ES-I3 (cell line): Measurements from ENCODE around the gene LTC4S.

Source experiments
- H3K36me3 ChIP-seq: 2 replicates; pipeline ENCODE4 v1.6.1; 2013; ENCODE audit warnings: mild to moderate bottlenecking, low read length, control low read depth, moderate library complexity; ENCODE audit not compliant: insufficient read depth
- H3K4me1 ChIP-seq: 2 replicates; pipeline ENCODE4 v1.6.1; 2013; ENCODE audit warnings: mild to moderate bottlenecking, control low read depth, low read length; ENCODE audit not compliant: insufficient read depth
- H3K9ac ChIP-seq: 2 replicates; pipeline ENCODE4 v1.6.1; 2013; ENCODE audit warnings: low read depth, mild to moderate bottlenecking, low read length, moderate library complexity
- H3K9me3 ChIP-seq: 2 replicates; pipeline ENCODE4 v1.6.1; 2013; ENCODE audit warnings: mild to moderate bottlenecking, low read length, moderate library complexity; ENCODE audit not compliant: control insufficient read depth, insufficient read depth

LTC4S gene

DNA sequence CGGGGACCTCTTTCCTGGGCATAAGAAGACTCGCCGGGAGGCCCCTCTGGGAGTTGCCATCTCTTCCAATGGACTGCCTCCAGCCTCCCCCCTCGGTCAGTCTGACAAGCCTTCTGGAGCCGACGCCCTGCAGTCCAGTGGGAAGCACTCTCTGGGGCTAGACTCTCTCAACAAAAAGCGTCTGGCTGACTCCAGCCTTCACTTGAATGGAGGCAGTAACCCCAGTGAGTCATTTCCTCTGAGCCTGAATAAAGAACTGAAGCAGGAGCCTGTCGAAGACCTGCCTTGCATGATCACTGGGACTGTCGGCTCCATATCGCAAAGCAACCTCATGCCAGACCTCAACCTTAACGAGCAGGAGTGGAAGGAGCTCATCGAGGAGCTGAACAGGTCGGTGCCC, 28.4 kb upstream of the LTC4S start:
- Histone ChIP-seq H3K9ac (no peak overlapping the region), H3K4me1 (peaks cover 42% of the 10 kb centered on the region), H3K36me3 (peaks cover 7% of the 10 kb centered on the region), H3K9me3 (no peaks in the 10 kb centered on the region)

DNA sequence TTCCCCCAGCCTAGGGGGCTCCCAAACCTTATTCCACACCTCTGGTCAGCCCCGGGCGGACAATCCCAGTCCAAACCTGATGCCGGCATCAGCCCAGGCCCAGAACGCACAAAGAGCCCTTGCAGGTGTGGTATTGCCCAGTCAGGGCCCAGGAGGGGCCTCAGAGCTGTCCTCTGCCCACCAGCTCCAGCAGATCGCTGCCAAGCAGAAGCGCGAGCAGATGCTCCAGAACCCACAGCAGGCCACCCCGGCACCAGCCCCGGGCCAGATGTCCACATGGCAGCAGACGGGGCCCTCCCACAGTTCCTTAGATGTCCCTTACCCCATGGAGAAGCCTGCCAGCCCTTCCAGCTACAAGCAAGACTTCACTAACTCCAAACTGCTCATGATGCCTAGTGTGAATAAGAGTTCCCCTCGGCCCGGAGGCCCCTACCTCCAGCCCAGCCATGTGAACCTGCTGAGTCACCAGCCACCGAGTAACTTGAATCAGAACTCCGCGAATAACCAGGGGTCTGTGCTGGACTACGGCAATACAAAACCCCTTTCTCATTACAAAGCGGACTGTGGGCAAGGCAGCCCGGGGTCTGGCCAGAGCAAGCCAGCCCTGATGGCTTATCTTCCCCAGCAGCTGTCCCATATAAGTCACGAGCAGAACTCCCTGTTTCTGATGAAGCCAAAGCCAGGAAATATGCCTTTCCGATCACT, 27.6 kb upstream of the LTC4S start:
- Histone ChIP-seq H3K4me1 (peaks cover 42% of the 10 kb centered on the region), H3K9me3 (no peaks in the 10 kb centered on the region), H3K9ac (no peak overlapping the region), H3K36me3 (peaks cover 9% of the 10 kb centered on the region)

DNA sequence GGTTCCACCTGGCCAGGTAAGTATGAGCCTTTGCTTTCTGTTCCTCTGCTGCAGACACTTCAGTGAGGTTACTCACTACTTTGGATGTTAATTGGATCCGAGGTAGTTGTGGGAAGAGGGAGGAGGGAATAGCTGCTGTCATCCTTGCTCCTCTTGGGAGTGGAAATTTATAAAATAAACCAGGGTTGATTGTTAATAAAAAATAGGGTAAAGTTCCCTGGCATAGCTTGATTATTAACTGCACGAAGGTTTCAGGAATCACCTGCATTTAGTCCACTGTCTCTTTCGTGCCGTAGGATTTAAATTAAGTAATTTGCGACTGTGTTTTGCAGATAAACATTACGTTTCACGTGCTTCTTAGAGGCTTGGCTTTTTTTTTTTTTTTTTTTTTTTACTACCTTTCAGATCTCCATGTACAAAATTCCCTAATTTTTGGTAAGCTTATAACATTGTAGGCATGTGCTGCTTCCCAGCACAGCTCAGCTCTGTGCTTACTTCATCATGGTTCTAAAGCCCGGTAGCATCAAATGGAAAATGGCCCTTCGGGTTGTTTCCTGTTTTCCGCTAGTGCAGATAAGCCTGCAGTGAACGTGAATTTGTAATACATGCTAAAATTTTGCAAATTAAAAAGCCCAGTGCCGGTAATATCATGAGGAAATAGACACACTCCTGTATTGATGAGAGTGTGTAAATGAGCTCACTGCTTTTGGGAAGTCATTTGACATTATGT, 26.9 kb upstream of the LTC4S start:
- Histone ChIP-seq H3K4me1 (peaks cover 39% of the 10 kb centered on the region), H3K9ac (no peak overlapping the region), H3K36me3 (peaks cover 14% of the 10 kb centered on the region), H3K9me3 (no peaks in the 10 kb centered on the region)

DNA sequence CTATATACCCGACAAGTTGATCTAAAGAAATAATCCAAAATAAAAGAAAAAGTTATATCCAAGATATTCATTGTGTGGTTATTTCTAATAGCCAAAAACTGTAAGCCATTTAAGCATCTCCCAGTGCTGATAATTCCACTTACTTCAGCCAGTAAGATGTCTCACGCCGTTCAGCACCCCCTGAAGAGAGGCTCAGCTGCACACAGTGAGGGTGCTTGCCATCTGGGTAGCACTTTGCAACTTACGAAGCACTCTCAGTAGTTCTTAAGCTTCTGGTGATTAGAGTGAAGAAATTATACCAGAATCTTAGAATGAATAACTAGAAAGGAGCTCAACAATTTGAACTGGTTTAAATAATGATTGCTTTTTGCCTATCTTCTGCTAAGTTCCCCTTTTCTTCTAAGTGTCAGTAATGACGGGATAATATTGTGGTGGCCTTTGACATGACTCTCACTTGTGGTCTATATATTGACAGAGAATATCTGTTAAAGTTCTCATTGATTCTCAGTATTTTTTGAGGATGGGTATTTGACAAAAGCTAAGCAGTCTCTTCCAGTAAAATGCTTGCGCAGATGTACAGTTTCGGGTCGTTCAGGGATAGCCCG, 26.2 kb upstream of the LTC4S start:
- Histone ChIP-seq H3K4me1 (peaks cover 32% of the 10 kb centered on the region), H3K9me3 (no peaks in the 10 kb centered on the region), H3K9ac (no peak overlapping the region), H3K36me3 (peaks cover 15% of the 10 kb centered on the region)

DNA sequence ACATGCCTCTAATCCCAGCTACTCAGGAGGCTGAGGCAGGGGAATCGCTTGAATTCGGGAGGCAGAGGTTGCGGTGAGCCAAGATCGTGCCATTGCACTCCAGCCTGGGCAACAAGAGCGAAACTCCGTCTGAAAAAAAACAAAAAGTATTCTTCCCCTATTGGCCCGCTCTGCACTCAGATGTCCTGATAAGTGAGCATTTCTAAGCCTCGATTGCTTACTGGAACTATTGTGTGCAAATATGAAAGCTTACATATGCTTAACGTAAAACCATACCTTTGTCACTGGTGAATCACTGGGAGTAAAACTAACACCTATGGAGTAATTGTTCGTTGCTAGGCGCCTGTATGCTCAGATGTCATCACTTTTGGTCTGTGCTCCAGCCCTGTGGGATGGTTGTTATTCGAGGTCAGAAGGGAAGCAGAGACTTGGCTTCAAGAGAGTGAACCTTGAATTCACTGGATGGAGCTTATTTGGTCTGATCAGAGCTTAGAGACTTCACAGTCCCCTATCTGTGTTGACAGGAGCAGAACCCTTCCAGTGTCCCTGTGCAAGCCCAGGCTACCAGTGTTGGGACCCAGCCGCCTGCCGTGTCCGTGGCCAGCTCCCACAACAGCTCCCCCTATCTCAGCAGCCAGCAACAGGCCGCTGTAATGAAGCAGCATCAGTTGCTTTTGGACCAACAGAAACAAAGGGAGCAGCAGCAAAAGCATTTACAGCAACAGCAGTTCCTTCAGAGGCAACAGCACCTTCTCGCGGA, 25.3 kb upstream of the LTC4S start:
- Histone ChIP-seq H3K36me3 (peaks cover 15% of the 10 kb centered on the region), H3K4me1 (peaks cover 25% of the 10 kb centered on the region), H3K9me3 (no peaks in the 10 kb centered on the region), H3K9ac (no peak overlapping the region)

DNA sequence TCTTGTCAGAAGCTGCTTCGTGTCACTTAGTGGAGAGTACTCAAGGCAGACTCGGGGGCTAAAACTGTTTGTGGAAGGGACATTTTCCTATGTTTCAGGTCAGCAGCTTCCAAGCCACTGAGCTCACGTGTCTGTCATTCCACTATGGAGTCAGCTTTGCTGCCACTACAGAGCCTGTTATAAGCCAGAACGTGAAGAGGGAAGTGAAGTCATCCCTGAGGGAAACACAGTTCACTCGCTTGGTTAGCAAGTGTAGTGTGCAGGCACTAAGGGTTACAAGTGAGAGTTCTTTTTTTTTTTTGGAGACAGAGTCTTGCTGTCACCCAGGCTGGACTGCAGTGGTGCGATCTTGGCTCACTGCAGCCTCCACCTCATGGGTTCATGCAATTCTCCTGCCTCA, 24.5 kb upstream of the LTC4S start:
- Histone ChIP-seq H3K4me1 (peaks cover 19% of the 10 kb centered on the region), H3K9me3 (no peaks in the 10 kb centered on the region), H3K36me3 (peaks cover 15% of the 10 kb centered on the region), H3K9ac (no peak overlapping the region)

DNA sequence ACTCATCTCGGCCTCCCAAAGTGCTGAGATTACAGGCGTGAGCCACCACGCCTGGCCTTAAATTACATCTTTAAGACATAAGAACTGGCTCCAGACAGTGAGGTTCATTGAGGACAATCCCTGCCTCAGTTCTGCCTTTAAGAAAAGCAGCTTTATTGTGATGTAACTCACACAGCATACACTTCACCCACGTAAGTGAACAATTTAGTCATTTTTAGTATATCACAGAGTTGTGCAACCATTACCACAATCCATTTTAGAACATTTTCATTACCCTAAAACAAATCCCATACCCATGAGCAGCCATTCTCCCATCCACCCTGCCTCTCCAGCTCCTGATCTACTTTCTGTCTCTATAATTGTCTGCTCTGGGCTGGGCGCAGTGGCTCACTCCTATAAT, 24.0 kb upstream of the LTC4S start:
- H3K9me3 ChIP-seq: no peaks in the 10 kb centered on the region
- peaks cover 15% of the 10 kb centered on the region for H3K36me3 ChIP-seq
- H3K4me1 ChIP-seq: peaks cover 19% of the 10 kb centered on the region
- no peak overlapping the region for H3K9ac ChIP-seq

DNA sequence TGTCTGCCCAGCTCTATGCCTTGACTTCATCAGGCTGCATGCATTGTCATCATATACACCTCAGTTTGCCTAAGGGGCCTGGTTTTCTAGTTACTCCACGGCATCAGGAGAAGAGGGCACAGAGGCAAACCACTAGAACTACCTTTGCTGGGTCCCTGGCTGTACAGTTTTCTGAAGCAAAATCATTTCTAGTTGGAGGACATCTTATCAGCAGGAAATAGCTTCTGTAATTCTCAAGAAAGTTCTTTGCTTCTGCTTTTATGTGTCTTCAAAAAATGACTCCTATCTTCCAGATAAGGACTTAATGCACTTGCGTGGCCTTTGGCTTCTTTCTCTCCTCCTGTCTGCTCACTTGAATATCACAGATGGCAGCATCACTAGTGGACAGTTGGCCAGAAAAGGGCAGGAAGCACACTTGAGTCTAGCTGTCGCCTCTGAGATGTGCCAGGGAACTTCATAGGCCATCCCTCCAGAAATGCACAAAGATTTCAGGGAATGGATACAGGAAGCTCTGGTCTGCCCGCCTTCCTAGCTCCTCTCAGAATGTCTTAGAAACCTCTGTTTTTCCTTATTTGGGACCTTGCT, 22.4 kb upstream of the LTC4S start:
- no peaks in the 10 kb centered on the region for H3K9me3 ChIP-seq
- H3K36me3 ChIP-seq: peaks cover 24% of the 10 kb centered on the region
- H3K9ac ChIP-seq: no peak overlapping the region
- H3K4me1 ChIP-seq: peaks cover 3% of the 10 kb centered on the region; the same call in 1 of the 2 replicates

DNA sequence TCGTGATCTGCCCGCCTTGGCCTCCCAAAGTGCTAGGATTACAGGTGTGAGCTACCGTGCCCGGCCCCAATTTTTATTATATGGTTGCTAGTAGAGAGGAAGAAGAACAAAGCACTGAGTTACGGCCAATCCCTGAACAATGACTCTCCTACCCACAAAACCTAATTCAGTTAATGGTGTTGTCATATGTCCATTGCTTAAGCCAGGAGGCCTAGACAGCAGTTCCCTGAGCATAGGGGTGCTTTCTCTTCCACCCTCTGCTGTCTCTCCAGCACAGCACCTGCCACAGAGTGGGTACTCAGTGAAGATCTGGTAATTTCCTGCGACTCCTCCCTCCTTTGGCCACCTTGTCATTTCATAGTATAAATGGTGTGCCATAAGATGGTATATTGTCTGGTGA, 21.4 kb upstream of the LTC4S start:
- H3K36me3 ChIP-seq: peaks cover 24% of the 10 kb centered on the region
- no peak overlapping the region for H3K9ac ChIP-seq
- no peaks in the 10 kb centered on the region for H3K4me1 ChIP-seq
- no peaks in the 10 kb centered on the region for H3K9me3 ChIP-seq

DNA sequence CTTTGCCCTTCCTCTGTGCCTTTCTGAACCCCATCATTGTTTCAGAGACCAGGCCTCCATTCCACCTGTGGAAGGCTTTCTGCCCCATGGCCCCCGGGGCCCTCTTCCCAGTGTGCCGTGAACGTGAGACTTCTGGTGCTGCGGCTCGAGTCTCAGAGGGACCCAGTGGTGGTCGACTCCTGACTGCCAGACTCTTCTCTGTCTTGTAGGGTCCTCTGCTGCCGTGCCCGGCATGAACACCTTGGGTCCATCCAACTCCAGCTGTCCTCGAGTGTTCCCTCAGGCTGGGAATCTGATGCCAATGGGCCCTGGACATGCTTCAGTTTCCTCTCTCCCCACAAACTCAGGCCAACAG, 20.1 kb upstream of the LTC4S start:
- peaks cover 24% of the 10 kb centered on the region for H3K36me3 ChIP-seq
- no peak overlapping the region for H3K9ac ChIP-seq
- no peaks in the 10 kb centered on the region for H3K9me3 ChIP-seq
- H3K4me1 ChIP-seq: no peaks in the 10 kb centered on the region

DNA sequence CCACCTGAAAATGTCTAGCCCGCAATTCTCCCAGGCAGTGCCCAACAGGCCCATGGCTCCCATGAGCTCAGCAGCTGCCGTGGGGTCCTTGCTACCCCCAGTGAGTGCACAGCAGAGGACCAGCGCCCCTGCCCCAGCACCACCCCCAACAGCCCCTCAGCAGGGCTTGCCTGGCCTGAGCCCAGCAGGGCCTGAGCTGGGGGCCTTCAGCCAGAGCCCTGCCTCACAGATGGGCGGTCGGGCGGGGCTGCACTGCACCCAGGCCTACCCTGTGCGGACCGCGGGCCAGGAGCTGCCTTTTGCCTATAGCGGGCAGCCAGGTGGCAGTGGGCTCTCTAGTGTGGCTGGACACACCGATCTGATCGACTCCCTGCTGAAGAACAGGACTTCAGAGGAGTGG, 19.3 kb upstream of the LTC4S start:
- H3K4me1 ChIP-seq: no peaks in the 10 kb centered on the region
- peaks cover 20% of the 10 kb centered on the region for H3K36me3 ChIP-seq
- H3K9ac ChIP-seq: no peak overlapping the region
- no peaks in the 10 kb centered on the region for H3K9me3 ChIP-seq

DNA sequence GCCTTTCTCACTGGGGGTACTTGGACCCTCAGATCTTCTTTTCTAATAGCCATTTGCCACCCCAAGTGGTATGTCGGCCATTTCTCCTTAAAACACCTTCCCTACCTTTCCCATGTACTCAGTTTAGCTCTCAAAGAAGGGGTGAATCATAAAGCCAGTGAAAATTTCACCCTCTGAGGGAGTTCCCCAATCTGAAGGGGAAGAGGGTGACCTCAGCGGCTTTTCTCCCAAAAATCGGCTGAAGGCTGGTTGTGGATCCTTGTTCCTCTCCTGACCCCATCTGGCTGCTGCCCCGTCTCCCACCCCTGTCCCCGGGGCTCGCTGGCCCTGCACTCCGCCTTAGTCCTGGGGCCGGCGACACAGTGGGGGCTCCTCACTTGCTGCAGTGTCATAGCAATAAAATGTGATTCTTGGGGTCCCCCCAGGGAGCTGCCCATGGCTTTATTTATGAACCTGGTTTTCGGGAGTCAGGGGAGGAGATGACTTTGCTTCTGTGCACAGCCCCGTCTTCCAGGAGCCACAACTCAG, 17.3 kb upstream of the LTC4S start:
- no peak overlapping the region for H3K9ac ChIP-seq
- no peaks in the 10 kb centered on the region for H3K4me1 ChIP-seq
- peaks cover 12% of the 10 kb centered on the region; the same call in 1 of the 2 replicates for H3K36me3 ChIP-seq
- no peaks in the 10 kb centered on the region for H3K9me3 ChIP-seq

DNA sequence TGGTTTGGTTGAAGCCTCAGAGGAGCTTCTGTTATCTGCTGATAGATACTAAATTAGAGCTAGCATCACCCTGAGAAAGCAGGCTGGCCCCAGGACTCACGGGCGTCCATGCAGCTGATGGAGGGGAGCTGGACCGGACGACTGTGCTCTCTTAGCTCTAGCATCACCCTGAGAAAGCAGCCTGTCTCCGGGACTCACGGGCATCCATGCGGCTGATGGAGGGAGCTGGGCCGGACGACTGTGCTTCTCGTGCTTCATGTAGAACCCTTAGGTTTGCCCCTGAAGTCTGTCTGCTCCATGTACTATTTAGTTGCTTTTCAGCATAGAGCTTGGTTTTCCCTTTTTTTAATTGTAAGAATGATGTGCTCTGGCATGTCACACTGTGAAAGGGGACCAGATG, 16.3 kb upstream of the LTC4S start:
- no peak overlapping the region for H3K9ac ChIP-seq
- H3K4me1 ChIP-seq: no peaks in the 10 kb centered on the region
- no peaks in the 10 kb centered on the region for H3K9me3 ChIP-seq
- peaks cover 9% of the 10 kb centered on the region; the same call in 1 of the 2 replicates for H3K36me3 ChIP-seq

DNA sequence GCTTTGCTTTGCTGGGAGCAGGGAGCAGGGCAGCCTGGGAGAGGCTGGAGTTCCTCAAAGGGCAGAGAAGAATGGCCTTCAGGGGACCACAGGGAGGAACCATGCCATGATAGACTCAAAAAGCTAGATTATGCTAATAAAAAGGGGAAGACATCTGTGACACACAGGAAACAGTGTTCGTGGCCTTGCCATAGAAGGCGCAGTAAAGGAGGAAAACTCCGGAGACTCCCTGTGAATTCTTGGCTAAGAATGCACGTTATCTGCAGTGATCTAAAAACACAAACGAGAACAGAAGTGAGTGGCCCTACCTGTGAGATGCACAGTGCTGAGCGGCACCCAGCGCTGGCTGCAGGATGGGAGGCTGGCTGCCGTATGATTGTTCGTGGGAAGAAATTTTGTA, 15.9 kb upstream of the LTC4S start:
- Histone ChIP-seq H3K36me3 (peaks cover 9% of the 10 kb centered on the region; the same call in 1 of the 2 replicates), H3K4me1 (no peaks in the 10 kb centered on the region), H3K9ac (no peak overlapping the region), H3K9me3 (no peaks in the 10 kb centered on the region)
